HG03457 (cell line): ENCODE measurements around the gene F8.

ENCODE experiments used
- ATAC-seq: cut with Tn5 transposase; IDR thresholded peaks from one replicate; pipeline ENCODE4 v1.9.1; 2021; ENCODE audit warnings: moderate number of reproducible peaks; ENCODE audit not compliant: unreplicated experiment

Gene F8

DNA sequence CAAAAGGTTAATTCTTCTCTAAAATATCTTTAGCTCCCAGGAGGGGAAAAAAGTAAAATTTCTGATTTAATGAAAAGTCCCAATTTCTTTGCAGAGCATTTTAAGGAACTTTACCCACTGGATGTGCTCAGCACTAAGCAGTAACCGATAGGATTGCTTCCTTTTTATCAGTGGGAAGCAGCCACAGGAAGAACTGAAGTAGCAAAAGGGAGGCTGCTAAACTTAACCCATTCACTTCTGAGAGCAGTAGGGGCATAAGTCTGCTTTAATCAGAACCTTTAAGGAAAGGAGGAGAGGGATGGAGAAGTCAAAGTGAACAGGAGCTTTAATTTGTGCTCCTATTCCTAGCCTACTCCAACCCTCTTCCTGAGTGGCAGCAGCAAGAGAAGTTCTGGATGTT is at the start of gene F8:
Gene F8, minus strand, starts transcription at position 139 of the 400 bp plus-strand sequence. CDS start 171 bp downstream, outside the sequence.
- no peak for ATAC-seq

DNA sequence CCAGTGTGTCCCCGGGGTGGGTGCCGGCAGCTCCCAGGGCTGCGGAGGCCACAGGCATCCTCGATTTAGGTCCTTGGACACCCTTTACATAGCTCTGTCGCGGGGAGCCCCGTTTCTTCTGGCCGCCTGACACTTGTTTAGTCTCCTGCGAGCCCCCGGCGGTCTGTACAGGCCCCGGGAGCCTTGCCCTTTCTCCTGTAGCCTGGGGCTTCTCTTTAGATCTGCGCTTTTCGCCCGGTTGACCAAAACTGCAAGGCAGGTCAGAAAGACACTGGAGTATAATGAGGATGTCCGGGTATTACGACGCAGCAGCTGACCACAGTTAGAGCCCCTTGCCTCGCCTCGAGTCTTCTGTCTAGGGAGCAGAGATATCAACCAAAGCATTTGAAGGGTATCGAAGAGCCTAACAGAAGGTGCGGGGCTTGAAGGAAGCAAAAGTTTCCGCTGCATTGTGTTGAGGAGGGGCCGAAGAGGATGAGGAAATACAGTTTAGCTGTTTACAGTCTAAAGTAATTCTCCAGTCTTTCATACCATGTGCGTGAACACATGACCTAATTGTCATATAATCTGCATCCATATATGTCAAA is 49.3 kb upstream of the F8 start:
- peak; percentile 18 for ATAC-seq

DNA sequence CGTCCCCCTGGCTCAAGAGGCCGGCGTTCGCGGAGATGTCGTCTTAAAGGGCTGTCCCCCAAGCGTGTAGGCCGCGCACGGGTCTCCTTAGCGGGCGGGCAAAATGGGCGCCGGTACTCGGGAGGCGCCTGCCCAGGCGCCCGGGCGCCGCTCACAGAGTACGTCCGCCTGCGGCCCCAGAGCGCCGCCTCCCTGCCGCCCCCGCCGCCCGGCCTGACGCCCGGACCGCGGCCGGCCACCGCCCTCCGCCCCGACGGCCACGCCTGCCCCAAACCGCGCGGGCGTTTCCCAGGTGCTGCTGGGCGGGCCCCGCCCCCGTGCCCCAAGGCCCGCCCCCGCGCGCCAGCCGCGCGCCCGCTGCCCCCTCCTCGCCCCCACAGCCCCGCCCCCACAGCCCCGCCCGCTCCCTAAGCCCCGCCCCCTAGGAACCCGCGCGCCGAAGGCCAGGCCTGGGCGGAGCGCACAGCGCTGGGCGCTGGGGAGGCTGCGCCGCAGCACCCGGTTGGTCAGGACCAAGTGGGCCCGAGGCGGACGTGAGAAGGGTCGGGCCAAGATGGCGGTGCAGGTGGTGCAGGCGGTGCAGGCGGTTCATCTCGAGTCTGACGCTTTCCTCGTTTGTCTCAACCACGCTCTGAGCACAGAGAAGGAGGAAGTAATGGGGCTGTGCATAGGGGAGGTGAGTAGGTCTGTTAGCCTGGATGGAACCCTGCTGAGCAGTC is 48.6 kb upstream of the F8 start, which contains the start of the genes BRCC3, CMC4 and MTCP1:
Gene BRCC3, plus strand, starts transcription at position 534 of the 719 bp plus-strand sequence. Its CDS starts 20 bp downstream, at position 554.
Gene CMC4, minus strand, starts transcription at position 162 of the 719 bp plus-strand sequence. CDS start 7,113 bp downstream, outside the sequence.
Gene MTCP1, minus strand, starts transcription at position 162 of the 719 bp plus-strand sequence. CDS start 5,126 bp downstream, outside the sequence.
- ATAC-seq = peak; percentile 82

DNA sequence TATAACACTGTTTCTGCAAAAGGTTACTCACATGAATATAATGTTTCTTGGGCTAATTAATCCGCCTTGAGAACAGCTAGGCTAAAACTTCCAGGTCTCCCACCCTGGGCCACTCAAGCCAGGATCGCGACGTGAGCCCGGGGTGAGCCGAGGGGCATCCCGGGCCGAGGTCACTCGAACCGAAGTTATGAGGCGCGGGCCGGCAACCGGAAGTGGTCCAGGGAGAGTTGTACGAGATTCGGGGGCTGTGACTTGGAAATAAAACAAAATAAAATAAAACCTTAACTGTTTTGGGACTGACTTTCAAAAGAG is 48.1 kb upstream of the F8 start:
- ATAC-seq = peak; percentile 18

DNA sequence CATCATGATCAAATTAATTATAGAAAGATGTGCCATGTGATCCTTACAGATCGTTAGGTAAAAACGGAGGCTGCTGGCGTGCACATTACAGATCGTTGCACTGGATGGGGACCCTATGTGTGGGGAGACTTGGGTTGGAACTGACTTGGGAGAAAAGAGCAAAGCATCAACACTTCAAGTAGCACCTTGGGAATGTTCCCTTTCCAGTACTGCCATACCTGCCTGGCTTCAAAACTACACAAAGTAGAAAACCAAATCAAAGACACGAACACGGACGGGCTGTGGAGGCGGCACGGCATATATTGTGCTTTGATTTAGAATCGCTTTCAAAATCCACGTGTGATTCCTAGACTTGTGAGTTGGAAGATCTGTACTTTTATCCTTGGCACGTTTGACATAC is 47.5 kb upstream of the F8 start:
- no peak for ATAC-seq

DNA sequence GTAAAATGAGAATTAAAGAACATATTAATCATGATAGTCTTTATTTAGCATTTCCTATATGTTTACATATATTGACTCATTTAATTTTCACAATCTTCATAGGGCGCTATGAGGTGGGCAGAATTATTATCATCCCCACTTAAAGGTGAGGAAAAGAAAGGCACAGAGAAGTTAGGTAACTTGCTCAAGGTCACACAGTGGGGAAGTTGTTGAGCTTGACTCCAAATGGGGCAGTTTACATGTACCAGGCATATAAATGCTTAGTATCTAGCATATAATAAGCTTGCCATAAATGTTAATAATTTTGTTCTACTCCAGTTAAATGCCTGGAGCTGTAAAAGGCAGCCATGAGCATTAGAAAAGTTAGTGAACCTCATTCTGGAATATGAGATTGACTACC is 46.9 kb upstream of the F8 start:
- ATAC-seq = no peak

DNA sequence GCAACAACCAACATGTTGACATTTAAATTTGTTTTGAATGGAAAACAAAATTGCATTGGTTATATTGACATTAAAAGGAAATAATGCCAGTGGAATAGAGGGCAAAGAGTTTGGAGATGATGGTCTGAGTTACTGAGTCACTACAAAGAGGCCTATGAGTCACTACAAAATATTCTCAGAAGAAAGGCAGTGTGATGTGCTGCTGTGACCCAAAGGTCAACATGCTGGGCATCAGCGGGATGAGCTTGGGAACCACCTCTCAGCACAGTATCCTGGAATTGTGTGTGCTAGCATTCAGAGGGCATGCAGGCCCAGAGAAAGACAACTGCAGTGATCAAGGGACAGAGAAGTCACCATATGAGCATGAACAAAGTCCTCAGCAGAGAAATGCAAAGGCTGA is 45.6 kb upstream of the F8 start:
- ATAC-seq = no peak

DNA sequence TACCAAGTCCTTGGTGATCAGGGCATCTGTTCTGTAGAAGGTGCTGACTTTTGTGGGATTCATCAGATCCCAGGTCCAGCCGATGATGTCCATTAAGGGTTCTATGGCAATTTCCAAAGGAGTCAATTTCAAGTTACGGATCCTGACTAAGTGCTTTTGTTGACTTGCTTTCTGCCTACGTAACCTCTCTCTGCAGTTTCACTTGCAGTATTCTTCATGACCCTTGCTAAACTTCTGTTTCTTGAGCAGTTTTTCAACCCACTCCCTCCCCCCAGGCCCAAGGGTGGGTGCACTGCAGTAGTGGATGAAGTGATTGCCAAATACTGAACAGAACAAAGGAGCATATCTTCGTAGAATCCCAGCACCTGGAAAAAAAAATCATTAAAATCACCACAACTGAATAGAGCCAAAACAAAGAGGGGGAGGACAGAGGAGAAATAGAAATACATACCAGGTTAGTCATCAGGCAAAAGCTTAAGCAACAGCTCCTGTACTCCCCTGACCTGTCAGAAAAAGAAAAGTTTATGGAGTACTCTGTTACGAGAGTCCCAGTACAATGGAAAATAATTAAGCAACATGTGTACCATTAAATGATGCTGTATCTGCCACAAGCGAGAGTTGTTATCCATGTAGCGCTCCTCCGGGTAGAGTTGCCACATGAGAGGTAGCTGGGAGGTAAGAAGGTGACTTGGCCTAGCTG is 42.7 kb upstream of the F8 start:
- no peak for ATAC-seq

DNA sequence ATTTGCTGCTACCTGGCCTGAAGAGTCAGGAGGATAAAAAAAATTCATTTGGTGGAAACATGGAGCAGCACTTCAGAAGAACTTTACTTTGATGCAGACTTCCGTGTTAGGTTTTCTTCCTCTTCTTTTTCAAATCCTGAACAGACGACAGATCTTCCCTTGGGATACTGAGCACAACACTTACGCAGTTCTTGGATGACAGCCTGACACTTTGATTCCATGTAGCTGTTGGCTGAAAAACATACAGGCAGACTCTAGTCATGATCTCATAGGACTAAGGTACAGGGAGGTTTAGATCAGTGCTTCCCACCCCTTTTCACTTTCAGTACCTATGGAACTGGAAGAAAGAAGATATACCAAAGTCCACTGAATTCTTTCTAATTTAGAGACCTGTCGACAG is 39.2 kb upstream of the F8 start:
- ATAC-seq = no peak

DNA sequence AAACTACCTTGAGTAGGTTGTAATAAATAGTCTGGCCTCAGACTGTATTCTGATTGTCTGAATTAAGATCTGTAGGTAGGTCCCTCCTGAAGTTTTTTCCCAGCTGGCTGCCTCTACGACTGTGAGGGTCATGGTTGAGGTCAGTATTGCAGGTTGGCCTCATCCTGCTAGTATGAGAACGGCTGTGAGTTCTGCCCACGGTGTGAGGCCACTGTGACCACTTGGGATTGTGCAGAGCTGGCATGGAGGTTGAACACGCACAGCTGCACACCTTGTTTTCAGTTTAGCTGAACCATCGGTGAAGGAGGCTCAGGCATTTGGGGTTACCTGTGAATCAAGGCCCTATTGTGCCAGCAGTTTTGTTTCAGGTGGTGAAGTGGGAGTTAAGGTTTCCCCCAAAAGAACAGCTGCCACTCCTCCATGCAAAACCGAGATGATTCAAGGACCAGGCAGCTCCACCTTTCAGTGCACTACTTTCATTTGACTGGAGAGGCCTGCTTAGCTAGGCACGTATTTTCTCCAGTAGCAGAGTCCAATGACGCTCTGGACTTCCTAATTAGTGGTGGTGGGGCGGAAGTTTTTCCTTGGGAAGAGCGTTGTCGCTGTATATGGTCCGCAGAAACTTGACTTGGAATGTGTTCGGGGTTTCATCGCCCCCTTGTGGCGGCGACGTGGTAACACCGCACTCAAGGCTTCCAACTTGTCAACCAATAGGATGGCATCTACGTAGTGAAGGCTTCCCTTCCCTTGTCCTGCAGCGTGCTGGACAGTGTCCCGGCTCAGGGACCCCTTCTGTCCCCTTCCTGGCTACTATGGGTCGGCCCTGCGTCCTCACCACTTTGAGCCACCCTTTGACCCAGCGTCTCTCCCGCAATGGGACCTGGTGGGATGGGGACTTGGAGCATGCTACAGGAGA is 34.6 kb upstream of the F8 start:
- ATAC-seq = no peak

DNA sequence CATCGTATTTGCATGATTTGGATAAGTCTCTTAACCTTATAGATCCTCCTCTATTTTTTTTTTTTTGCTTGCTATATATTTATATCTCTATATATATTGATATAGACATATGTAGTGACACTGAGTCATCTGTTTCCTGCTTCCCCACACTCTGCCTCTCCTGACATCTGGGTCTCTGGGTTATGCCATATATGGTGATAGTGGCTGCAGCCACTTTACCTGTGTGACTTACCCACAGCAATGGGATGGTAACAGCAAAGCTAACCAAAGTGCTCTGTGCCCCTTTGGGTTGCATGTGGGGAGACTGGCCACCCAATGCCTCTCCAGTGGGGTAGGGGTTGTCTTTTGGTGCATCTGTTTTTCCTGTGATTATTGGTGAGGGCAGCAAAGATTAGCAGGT is 33.9 kb upstream of the F8 start:
- no peak for ATAC-seq

DNA sequence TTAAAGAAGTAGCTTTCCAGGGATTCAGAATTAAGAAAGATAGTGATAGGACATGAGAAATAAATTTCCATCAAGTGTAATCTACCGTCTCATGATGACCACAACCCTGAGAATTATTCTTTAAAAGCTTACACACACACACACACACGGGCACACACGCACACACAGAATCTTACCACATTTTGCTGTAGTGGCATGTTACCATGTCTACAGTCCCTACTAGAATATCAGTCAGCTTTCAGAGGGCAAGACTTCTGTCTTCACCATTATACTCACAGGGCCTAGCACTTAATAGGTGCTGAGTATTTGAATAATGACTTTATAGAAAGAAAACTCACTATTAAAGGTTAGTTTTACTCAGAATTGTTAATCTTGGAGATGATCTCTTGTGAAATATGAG is 33.0 kb upstream of the F8 start:
- ATAC-seq = no peak

DNA sequence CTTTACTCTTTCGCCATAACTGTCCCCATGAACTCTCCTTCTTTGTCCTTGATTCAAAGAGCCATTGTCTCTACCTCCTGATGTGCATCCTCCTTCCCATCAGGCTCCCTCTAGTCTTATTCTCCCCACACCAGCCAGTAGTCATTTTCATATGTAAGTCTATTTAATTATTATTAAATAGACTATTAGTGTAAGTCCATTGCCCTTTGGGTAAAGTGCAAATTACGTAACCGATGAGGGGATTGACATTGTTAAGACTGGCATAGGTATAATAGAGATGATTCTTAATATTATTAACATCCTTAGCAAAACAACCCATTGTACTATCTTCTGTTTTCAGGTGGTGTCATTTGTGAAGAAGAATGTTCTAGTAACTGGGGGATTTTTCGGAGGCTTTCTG is 31.7 kb upstream of the F8 start:
- no peak for ATAC-seq

DNA sequence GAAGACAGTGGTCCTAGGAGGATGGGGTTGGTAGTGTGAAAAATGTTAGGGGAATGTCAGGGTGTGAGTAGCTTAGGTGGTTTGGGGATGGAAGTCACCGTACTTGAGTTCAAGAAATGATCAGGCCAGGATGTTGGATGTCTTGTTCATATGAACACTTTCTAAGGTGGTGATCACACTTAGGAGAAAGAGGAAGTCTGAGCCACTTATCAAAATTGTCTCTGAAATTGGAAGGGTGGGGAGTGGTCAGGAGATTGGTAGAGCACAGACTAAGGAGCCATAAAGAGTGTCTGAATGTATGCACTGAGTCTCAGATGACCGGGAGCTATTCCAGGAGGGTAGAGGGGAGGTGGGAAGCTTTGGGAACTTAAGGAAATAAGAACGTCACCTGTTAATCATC is 31.1 kb upstream of the F8 start:
- no peak for ATAC-seq

DNA sequence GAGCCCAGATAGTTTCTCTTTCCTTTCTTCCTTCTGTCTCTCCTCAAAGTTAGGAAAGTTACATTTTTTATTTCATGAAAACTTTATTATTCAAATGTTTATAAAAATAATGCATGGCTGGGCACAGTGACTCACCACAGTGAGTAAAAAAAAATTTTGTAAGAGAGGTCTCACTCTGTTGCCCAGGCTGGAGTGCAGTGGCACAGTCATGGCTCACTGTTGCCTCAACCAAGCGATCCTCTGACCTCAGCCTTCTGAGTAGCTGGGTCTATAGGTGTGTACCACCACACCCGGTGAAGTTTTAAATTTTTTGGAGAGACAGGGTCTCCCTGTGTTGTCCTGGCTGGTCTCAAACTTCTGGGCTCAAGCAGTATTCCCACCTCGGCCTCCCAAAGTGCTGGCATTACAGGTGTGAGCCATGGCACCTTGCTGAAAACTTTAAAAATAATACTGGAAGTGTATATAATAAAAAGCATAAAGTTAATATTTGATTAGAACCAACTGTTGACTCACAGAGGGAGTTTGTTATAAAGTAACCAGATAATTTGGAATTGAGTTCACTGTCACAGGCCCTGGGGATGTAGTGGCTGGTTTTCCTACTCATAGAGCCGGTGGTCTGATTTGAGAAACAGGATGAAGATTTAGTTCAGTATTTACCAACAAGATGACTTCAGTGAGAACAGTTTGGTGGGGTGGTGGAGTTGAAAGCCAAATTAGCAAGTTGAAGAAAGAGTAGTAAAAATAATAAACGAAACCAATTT is 30.4 kb upstream of the F8 start:
- no peak for ATAC-seq

DNA sequence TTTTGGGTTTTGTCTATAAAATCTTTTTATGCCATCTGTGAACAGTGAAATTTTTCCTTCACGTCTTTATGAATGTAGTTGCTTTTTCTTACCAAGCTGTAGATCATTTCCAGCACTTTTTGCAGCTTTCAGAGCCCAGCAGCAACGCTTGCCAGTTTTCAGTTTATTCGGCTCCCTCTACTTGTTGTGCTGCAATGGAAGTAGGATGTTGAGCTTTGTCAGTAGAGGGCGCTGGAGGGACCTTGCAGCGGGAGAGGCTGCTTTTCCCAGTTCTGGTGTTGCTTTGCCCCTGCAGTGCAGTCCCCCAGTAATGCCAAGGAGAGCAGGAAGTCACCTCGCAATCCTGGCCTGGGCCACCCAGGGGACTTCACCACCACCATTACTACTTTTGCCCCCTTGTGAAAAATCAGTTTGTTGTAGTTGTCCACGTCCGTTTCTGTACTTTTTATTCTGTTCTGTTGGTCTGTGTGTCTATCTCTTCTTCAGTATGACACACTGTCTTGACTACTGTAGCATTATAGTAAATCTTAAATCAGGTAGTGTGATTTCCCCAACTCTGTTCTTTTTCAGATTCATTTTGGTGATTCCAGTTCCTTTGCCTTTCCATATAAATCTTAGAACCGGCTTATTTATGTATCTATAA is 26.6 kb upstream of the F8 start:
- ATAC-seq = no peak

DNA sequence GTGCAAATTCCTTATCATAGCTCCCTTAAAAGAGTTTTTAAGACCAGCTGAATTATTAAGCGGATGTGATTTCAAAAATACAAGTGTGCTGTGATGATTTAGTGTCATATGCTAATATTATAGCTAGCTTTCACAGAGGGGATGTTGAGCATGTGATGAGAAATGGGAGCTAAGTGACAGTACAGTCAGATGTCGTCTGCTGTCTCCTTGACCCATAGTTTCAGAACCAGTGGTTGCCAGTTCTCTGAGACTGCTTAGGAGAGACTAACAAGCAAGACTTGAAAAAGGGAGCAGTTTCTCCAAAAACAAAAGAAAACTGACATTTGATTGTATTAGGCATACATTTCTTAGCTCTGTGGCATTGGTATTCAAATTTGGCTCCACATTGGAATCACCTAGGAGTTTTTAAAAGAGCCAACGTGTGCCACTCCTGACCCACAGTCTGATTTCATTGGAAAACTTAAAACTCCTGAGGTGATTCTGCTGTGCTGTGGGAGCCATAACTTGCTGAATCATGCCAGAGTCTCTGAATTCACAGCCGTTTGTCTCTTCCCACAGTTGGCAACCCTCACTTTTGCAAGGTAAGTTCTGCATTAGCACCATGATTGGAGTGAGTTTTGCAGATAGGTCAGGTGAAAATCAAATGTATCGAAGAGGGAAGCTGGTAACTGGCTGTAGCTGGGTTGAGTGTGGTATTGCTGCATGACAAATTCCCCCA is 24.4 kb upstream of the F8 start:
- no peak for ATAC-seq

DNA sequence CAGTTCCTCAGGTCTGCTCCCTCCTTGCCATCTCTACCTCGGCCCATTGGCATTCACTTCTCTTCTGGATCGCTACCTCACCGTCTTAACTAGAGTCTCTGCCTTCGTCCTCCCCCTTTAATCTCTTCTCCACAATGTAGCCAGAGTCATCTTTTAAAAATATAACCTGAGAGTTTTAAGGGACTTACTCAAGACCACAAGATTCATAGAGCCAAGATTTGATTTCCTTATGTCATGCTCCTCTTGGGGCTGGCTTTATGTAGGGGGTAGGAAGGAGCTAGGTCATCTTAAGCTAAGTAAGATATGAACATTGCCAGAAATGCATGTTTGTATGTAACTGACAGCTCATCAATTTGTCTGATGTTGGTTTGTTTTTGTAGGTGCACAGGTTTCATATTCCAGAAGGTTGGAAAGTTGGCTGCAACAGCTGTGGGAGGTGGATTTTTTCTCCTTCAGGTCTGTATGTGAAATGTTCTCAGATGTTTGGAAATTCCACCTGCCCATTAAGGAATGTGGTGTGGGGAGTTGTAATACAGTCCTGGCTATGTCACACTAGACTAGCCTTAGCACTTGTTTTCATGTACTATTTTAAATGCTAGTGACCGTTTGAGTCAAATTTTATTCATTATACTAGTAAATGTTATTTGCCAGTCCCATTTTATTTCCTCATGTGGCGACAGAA is 23.7 kb upstream of the F8 start:
- ATAC-seq = no peak

DNA sequence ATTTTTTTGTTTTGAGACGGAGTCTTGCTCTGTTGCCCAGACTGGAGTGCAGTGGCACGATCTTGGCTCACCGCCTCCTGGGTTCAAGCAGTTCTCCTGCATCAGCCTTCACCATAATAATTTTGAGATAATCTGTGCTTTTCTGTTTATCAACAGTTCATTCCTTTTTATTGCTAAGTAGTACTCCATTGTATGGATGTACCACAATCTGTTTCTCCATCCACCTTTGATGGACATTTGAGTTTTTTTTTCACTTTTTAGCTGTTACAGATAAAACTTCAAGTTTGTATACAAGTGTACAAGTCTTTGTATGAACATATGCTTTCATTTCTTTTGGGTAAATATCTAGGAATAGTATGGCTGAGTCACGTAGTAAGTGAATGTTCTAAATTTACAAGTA is 13.2 kb upstream of the F8 start:
- no peak for ATAC-seq
